AG09309 (cell line): Measurements from ENCODE around the gene CFAP57.

Experiments used
- DNase-seq: peaks from one replicate; pipeline ENCODE4 v3.0.0-alpha.2; 2010; ENCODE audit warnings: low read depth
- H3K4me3 ChIP-seq: 2 replicates; pipeline ENCODE4 v1.5.1; 2011; ENCODE audit warnings: mild to moderate bottlenecking, low read depth, low read length, moderate library complexity; ENCODE audit not compliant: control insufficient read depth
- TF ChIP-seq, protein P1 (sequence below): IDR thresholded peaks from 2 replicates; pipeline ENCODE4 v1.5.1; 2011; ENCODE audit warnings: mild to moderate bottlenecking, low read depth, low read length, inconsistent platforms; ENCODE audit not compliant: insufficient read depth, control insufficient read depth; ENCODE audit errors: missing control alignments

CFAP57 gene

DNA sequence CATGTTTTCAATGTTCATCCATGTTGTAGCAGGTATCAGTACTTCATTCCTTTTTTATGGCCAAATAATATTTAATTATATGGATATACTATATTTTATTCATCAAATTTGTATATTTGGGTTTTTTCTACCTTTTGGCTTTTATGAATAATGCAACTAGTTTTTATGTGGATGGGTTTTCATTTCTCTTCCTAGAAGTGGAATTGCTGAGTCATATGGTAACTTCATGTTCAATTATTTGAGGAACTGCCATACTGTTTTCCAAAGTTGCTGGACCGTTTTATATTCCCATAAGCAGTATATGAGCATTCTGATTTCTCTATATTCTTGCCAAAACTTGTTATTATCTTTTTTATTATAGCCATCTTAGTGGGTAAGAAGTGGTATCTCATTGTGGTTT is 16.0 kb downstream of the CFAP57 start:
- no peak for DNase-seq
- TF ChIP-seq, protein P1, sequence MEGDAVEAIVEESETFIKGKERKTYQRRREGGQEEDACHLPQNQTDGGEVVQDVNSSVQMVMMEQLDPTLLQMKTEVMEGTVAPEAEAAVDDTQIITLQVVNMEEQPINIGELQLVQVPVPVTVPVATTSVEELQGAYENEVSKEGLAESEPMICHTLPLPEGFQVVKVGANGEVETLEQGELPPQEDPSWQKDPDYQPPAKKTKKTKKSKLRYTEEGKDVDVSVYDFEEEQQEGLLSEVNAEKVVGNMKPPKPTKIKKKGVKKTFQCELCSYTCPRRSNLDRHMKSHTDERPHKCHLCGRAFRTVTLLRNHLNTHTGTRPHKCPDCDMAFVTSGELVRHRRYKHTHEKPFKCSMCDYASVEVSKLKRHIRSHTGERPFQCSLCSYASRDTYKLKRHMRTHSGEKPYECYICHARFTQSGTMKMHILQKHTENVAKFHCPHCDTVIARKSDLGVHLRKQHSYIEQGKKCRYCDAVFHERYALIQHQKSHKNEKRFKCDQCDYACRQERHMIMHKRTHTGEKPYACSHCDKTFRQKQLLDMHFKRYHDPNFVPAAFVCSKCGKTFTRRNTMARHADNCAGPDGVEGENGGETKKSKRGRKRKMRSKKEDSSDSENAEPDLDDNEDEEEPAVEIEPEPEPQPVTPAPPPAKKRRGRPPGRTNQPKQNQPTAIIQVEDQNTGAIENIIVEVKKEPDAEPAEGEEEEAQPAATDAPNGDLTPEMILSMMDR: no peak

DNA sequence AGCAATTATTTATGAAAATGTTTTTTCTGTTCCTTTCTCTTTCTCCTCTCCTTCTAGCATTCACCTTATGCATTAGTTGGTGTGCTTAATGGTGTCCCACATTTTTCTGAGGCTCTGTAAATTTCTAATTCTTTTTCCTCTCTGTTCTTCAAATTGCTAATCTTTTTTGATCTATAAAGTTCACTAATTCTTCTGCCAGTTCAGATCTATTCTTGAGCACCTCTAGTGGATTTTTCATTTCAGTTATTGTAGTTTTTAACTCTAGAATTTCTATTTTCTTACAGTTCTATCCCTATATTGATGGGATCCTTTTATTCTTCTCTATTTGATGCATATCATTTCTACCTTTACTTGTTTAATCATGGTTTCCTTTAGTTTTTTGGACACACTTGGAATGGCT is 22.4 kb downstream of the CFAP57 start:
- TF ChIP-seq, protein P1: no peak
- no peak overlapping the region for H3K4me3 ChIP-seq
- no peak for DNase-seq

More for the DNA sequence above, 16.0 kb downstream of the CFAP57 start:
- no peak overlapping the region for H3K4me3 ChIP-seq

DNA sequence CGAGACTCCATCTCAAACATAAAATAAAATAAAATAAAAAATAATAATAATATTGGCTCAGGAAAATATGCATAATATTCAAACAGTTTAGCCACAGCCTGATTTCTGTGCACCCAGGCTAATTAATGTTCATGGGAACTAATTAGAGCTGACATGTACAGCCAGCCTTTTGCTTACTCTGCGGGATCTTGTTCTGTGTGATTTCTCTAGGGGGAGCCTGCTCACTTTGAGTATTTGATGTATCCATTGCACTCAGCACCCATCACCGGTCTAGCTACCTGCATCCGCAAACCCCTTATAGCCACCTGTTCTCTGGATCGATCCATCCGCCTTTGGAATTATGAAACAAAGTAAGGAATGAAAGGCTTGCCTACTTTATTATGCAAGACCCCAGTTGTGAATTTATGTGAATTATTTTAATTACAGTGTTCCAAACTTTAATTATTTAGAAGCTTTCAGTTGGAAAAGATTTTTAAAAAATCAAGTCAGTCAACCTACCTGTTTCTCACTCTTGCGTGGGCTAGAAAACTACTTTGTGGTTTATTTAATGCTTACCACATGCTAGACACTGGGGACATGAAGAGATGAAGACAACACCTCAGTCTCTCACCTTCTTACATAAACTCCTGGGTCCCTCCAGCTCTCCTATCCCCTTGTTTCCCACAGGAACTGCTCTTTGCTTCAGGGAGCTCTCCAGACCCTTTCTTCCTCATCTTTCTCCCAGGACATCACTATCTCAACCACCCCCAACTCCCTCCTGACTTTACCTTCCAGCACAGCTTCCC is 25.4 kb downstream of the CFAP57 start:
- TF ChIP-seq, protein P1: no peak
- H3K4me3 ChIP-seq: no peak overlapping the region
- no peak for DNase-seq

DNA sequence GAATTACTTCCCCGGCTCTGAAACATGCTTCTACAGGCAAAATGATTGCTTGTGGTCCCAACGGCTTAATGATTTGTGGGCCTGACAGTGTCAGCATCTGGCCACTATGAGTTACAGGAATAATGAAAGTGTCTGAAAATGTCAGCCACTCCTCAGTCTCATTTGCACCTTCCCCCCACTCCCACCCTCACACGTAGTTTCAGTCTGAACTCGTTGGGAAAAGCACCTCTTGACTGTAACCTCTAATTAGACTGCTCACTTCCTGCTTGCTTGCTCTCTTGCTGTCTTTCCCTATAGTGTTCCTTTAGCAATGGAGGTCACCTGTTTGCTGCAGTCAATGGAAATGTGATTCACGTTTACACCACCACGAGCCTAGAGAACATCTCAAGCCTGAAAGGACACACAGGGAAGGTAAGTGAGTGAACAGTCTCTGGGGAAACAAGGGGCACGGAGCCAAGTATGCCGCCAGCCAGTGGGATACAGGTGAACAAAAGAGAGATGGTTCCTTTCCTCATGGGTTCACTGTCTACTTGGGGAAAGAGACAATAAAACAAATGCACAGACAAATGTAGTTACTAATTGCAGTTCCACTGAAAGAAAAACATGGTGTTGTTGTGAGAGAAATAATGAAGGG is 27.1 kb downstream of the CFAP57 start:
- no peak overlapping the region for H3K4me3 ChIP-seq
- TF ChIP-seq, protein P1: no peak
- no peak for DNase-seq

DNA sequence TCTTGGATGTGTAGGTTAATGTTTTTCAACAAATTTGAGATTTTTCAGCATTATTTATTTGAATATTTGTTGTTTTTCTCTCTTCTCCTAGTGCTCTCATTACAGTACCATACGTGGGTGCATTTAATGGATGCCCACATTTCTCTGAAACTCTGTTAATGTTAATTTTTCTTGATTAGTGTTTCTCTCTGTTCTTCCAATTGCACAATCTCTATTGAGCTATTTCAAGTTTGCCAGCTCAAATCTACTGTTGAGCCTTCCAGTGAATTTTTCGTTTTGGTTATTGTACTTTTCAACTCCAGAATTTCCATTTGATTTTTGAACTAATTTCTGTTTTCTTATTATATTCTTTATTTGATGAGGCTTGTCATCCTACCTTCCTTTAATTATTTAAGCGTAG is 31.7 kb downstream of the CFAP57 start:
- TF ChIP-seq, protein P1: no peak
- H3K4me3 ChIP-seq: no peak overlapping the region
- DNase-seq: no peak

DNA sequence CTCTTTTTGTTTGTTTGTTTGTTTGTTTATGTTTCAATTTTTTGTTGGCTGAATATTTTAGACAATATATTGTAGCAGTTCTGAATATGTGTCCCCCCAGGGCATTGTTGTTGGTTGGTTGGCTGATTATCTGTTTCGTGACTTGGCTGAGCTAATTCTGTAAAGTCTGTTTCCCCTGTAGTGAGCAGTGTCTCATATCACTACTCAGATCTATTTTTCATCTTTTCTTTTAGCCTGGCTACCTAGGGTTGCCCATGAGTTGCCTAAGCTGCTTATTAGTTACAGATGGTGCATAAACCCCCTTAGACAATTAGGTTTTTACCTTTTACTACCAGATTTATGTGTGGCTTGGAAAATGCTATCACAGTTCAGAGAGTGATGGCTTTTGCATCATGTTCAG is 32.3 kb downstream of the CFAP57 start:
- TF ChIP-seq, protein P1: no peak
- no peak overlapping the region for H3K4me3 ChIP-seq
- DNase-seq: no peak
